GM23338 (cell line): ENCODE measurements around the gene RPS6KC1. TPM values are rescaled to one million over a fixed set of nuclear protein-coding genes. Genes with fewer than 3 reads are reported as not detected.

Experiments
- ATAC-seq: fragments of 200-7000 bp; cut with Tn5 transposase; 3 replicates; pipeline ENCODE4 v1.9.1; 2020
- DNase-seq: peaks from one replicate; pipeline ENCODE4 v3.0.0-alpha.2; 2015; ENCODE audit warnings: low spot score
- H2AFZ ChIP-seq: fragments of 200-600 bp; sonication (generic); 2 replicates; pipeline ENCODE4 v1.8.0; 2016; ENCODE audit warnings: antibody characterized with exemption, mild to moderate bottlenecking, moderate library complexity
- H3F3A ChIP-seq: fragments of 200-600 bp; sonication (generic); replicated peaks from 2 replicates; pipeline ENCODE4 v1.8.0; 2017; ENCODE audit warnings: antibody characterized with exemption, mixed run types, low read depth
- H3K27ac ChIP-seq: fragments of 200-600 bp; sonication (generic); 2 replicates; pipeline ENCODE4 v1.6.1; 2016; ENCODE audit warnings: low read depth
- H3K27me3 ChIP-seq: fragments of 200-600 bp; sonication (generic); 2 replicates; pipeline ENCODE4 v1.8.0; 2016; ENCODE audit warnings: mild to moderate bottlenecking, mixed run types, moderate library complexity; ENCODE audit not compliant: insufficient read depth
- H3K36me3 ChIP-seq: fragments of 200-600 bp; sonication (generic); 2 replicates; pipeline ENCODE4 v1.8.0; 2016; ENCODE audit warnings: mild to moderate bottlenecking; ENCODE audit not compliant: insufficient read depth
- H3K4me1 ChIP-seq: fragments of 200-600 bp; sonication (generic); 2 replicates; pipeline ENCODE4 v1.8.0; 2016; ENCODE audit warnings: mild to moderate bottlenecking, moderate library complexity; ENCODE audit not compliant: insufficient read depth
- H3K4me2 ChIP-seq: fragments of 200-600 bp; sonication (generic); 2 replicates; pipeline ENCODE4 v1.7.1; 2017; ENCODE audit warnings: mixed run types
- H3K4me3 ChIP-seq: fragments of 200-600 bp; sonication (generic); 2 replicates; pipeline ENCODE4 v1.6.1; 2016; ENCODE audit warnings: mixed run types
- H3K79me2 ChIP-seq: fragments of 200-600 bp; sonication (generic); replicated peaks from 2 replicates; pipeline ENCODE4 v1.8.0; 2017; ENCODE audit warnings: mild to moderate bottlenecking; ENCODE audit not compliant: insufficient read depth
- H3K9me2 ChIP-seq: fragments of 200-600 bp; sonication (generic); 2 replicates; pipeline ENCODE4 v1.8.0; 2017; ENCODE audit not compliant: insufficient read depth
- H4K20me1 ChIP-seq: fragments of 200-600 bp; sonication (generic); replicated peaks from 2 replicates; pipeline ENCODE4 v1.8.0; 2017; ENCODE audit warnings: mild to moderate bottlenecking; ENCODE audit not compliant: insufficient read depth
- H3K27ac Mint-ChIP-seq: 2 replicates; pipeline ENCODE4 v1.8.0; 2020; ENCODE audit warnings: inconsistent platforms, mild to moderate bottlenecking, moderate library complexity, mixed read lengths
- H3K27me3 Mint-ChIP-seq: 3 replicates; pipeline ENCODE4 v1.8.0; 2022; ENCODE audit warnings: low read depth, mild to moderate bottlenecking, moderate library complexity, mixed read lengths, inconsistent platforms; ENCODE audit not compliant: insufficient read depth, poor library complexity
- H3K36me3 Mint-ChIP-seq: 3 replicates; pipeline ENCODE4 v1.8.0; 2021; ENCODE audit warnings: low read depth, mild to moderate bottlenecking, inconsistent platforms, moderate library complexity, mixed read lengths
- H3K4me1 Mint-ChIP-seq: 3 replicates; pipeline ENCODE4 v1.8.0; 2020; ENCODE audit warnings: mild to moderate bottlenecking, inconsistent platforms, mixed read lengths
- H3K4me3 Mint-ChIP-seq: 3 replicates; pipeline ENCODE4 v1.8.0; 2021; ENCODE audit warnings: moderate library complexity, mild to moderate bottlenecking, inconsistent platforms, mixed read lengths
- H3K9me3 Mint-ChIP-seq: 3 replicates; pipeline ENCODE4 v1.8.0; 2020; ENCODE audit warnings: moderate library complexity, mild to moderate bottlenecking, inconsistent platforms, mixed read lengths
- CREB1 ChIP-seq: fragments of 250-450 bp; sonication (Bioruptor Pico); IDR thresholded peaks from 2 replicates; pipeline ENCODE4 v1.5.0; 2020; ENCODE audit warnings: low read depth, mild to moderate bottlenecking, moderate library complexity
- EZH2 ChIP-seq: fragments of 200-600 bp; sonication (generic); IDR thresholded peaks from one replicate; pipeline ENCODE4 v1.8.0; 2017; ENCODE audit warnings: antibody characterized with exemption, mild to moderate bottlenecking, low read depth; ENCODE audit not compliant: unreplicated experiment
- EZH2phosphoT487 ChIP-seq: fragments of 200-600 bp; sonication (generic); IDR thresholded peaks from one replicate; pipeline ENCODE4 v1.8.1; 2018; ENCODE audit warnings: antibody characterized with exemption; ENCODE audit not compliant: unreplicated experiment
- JUNB ChIP-seq: IDR thresholded peaks from one replicate; pipeline ENCODE4 v1.6.1; 2016; ENCODE audit warnings: antibody characterized with exemption; ENCODE audit not compliant: unreplicated experiment
- NANOG ChIP-seq: IDR thresholded peaks from 2 replicates; pipeline ENCODE4 v1.6.1; 2016; ENCODE audit warnings: antibody characterized with exemption, borderline replicate concordance
- POLR2AphosphoS5 ChIP-seq: IDR thresholded peaks from 2 replicates; pipeline ENCODE4 v1.6.1; 2016; ENCODE audit warnings: antibody characterized with exemption, low read depth
- ZNF114 ChIP-seq: fragments of 250-450 bp; sonication (Bioruptor Pico); IDR thresholded peaks from 2 replicates; pipeline ENCODE4 v1.5.0; 2020; ENCODE audit warnings: mild to moderate bottlenecking, moderate library complexity
- ZNF331 ChIP-seq: fragments of 250-450 bp; sonication (Bioruptor Pico); IDR thresholded peaks from 2 replicates; pipeline ENCODE4 v1.5.0; 2020; ENCODE audit warnings: low read depth, mild to moderate bottlenecking, moderate library complexity
- polyA plus RNA-seq: library from polyadenylated mRNA; unstranded; fragments of >200 nt; fragmentation: Nextera tagmentation; extraction: Ambion mirVana; gene quantifications from 2 replicates; pipeline ENCODE4 v1.2.1, GENCODE V29; 2016
- total RNA-seq: library from RNA; depleted of rRNA; stranded (reverse); fragments of >200 nt; shearing (Covaris generic); gene quantifications from 2 replicates; pipeline ENCODE4 v1.2.3, GENCODE V29; 2014
- TF ChIP-seq, protein P1 (sequence below): IDR thresholded peaks from 2 replicates; pipeline ENCODE4 v1.6.1; 2016; ENCODE audit warnings: antibody characterized with exemption
- TF ChIP-seq, protein P2 (sequence below), 2 experiments: fragments of 200-600 bp in 1 of 2; sonication (generic) in 1 of 2; conservative IDR thresholded peaks; 2 replicates each; pipeline versions ENCODE4 v1.5.1 to v1.6.1; 2016 to 2017; ENCODE audit warnings: antibody characterized with exemption in 2 of 2, low read depth in 2 of 2, mild to moderate bottlenecking in 2 of 2, moderate library complexity in 1 of 2
- TF ChIP-seq, protein P3 (sequence below): fragments of 250-450 bp; sonication (Bioruptor Pico); IDR thresholded peaks from 2 replicates; pipeline ENCODE4 v1.5.0; 2020; ENCODE audit warnings: mild to moderate bottlenecking, moderate library complexity

The RPS6KC1 gene
- total and polyA plus RNA-seq, 2 experiments from 2014 or later, result 7.9 to 24.9 TPM

GRCh38 chr1:213087911-213088310 lies 36.9 kb downstream of the RPS6KC1 start (continued):
- TF ChIP-seq ZNF331, result no peak
- TF ChIP-seq, protein P1, sequence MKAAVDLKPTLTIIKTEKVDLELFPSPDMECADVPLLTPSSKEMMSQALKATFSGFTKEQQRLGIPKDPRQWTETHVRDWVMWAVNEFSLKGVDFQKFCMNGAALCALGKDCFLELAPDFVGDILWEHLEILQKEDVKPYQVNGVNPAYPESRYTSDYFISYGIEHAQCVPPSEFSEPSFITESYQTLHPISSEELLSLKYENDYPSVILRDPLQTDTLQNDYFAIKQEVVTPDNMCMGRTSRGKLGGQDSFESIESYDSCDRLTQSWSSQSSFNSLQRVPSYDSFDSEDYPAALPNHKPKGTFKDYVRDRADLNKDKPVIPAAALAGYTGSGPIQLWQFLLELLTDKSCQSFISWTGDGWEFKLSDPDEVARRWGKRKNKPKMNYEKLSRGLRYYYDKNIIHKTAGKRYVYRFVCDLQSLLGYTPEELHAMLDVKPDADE, result no peak

DNA sequence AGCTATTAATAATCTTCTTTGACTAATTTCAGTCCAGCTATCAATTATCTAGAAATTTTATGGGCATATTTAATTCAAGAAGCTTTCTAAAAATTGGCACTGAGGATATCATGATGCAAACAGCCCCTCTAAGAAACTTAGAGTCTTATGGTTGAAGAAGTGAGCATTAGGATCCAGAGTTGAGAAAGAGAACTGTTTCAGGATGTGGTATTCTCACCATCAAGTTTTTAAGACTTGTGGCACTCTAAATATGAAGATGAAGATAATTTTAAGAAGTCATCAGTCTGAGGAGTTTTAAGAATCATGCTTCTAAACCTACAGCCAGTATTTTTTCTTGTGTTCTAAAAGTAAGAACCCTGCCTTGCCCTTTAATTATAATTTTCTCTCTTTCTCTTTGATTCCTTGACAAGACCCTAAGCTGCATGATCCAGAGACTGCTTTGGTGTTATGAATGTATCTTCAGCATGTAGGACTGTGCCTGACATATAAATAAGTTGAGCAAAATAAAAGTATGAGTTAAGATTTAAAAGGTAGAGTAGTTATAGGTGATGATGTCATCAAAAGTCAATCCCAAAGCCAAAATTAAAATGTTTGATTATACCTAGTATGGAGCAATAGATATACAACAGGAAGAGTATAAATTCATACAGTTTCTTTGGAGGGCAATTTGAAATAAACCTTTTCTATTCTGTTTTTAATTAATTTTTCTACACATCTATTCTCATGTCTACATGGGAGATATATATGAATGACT lies 39.1 kb downstream of the RPS6KC1 start:
- Histone ChIP-seq H3K4me2 (no peak overlapping the region), H3K27ac (no peak overlapping the region), H3K36me3 (no peaks in the 10 kb centered on the region), H3K9me2 (0 out of 2 replicates have a peak, but pooled peaks cover 6% of the 10 kb centered on the region), H3K4me3 (no peak overlapping the region), H3K27me3 (no peaks in the 10 kb centered on the region), H2AFZ (no peak overlapping the region), H3K79me2 (no peaks in the 10 kb centered on the region; the same call in 1 of the 2 replicates), H4K20me1 (no peaks in the 10 kb centered on the region), H3F3A (no peaks in the 10 kb centered on the region), H3K4me1 (no peaks in the 10 kb centered on the region)
- Mint-ChIP-seq H3K9me3 (no peaks in the 10 kb centered on the region), H3K4me1 (peaks cover 5% of the 10 kb centered on the region; the same call in 2 of the 3 replicates), H3K4me3 (no peak overlapping the region), H3K27me3 (no peaks in the 10 kb centered on the region), H3K27ac (no peak overlapping the region), H3K36me3 (peaks cover 4% of the 10 kb centered on the region; the same call in 1 of the 3 replicates)
- TF ChIP-seq, protein P1, result no peak
- TF ChIP-seq JUNB (no peak), EZH2phosphoT487 (no peak), ZNF331 (no peak), CREB1 (CRISPR knock-in tag) (no peak), ZNF114 (CRISPR knock-in tag) (no peak), EZH2 (no peak), NANOG (no peak), POLR2AphosphoS5 (no peak)
- TF ChIP-seq, protein P2, sequence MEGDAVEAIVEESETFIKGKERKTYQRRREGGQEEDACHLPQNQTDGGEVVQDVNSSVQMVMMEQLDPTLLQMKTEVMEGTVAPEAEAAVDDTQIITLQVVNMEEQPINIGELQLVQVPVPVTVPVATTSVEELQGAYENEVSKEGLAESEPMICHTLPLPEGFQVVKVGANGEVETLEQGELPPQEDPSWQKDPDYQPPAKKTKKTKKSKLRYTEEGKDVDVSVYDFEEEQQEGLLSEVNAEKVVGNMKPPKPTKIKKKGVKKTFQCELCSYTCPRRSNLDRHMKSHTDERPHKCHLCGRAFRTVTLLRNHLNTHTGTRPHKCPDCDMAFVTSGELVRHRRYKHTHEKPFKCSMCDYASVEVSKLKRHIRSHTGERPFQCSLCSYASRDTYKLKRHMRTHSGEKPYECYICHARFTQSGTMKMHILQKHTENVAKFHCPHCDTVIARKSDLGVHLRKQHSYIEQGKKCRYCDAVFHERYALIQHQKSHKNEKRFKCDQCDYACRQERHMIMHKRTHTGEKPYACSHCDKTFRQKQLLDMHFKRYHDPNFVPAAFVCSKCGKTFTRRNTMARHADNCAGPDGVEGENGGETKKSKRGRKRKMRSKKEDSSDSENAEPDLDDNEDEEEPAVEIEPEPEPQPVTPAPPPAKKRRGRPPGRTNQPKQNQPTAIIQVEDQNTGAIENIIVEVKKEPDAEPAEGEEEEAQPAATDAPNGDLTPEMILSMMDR (conservative IDR thresholded peaks at IDR 0.05; ENCODE audit: low read depth in 2 of 2), result no peak
- TF ChIP-seq, protein P3, sequence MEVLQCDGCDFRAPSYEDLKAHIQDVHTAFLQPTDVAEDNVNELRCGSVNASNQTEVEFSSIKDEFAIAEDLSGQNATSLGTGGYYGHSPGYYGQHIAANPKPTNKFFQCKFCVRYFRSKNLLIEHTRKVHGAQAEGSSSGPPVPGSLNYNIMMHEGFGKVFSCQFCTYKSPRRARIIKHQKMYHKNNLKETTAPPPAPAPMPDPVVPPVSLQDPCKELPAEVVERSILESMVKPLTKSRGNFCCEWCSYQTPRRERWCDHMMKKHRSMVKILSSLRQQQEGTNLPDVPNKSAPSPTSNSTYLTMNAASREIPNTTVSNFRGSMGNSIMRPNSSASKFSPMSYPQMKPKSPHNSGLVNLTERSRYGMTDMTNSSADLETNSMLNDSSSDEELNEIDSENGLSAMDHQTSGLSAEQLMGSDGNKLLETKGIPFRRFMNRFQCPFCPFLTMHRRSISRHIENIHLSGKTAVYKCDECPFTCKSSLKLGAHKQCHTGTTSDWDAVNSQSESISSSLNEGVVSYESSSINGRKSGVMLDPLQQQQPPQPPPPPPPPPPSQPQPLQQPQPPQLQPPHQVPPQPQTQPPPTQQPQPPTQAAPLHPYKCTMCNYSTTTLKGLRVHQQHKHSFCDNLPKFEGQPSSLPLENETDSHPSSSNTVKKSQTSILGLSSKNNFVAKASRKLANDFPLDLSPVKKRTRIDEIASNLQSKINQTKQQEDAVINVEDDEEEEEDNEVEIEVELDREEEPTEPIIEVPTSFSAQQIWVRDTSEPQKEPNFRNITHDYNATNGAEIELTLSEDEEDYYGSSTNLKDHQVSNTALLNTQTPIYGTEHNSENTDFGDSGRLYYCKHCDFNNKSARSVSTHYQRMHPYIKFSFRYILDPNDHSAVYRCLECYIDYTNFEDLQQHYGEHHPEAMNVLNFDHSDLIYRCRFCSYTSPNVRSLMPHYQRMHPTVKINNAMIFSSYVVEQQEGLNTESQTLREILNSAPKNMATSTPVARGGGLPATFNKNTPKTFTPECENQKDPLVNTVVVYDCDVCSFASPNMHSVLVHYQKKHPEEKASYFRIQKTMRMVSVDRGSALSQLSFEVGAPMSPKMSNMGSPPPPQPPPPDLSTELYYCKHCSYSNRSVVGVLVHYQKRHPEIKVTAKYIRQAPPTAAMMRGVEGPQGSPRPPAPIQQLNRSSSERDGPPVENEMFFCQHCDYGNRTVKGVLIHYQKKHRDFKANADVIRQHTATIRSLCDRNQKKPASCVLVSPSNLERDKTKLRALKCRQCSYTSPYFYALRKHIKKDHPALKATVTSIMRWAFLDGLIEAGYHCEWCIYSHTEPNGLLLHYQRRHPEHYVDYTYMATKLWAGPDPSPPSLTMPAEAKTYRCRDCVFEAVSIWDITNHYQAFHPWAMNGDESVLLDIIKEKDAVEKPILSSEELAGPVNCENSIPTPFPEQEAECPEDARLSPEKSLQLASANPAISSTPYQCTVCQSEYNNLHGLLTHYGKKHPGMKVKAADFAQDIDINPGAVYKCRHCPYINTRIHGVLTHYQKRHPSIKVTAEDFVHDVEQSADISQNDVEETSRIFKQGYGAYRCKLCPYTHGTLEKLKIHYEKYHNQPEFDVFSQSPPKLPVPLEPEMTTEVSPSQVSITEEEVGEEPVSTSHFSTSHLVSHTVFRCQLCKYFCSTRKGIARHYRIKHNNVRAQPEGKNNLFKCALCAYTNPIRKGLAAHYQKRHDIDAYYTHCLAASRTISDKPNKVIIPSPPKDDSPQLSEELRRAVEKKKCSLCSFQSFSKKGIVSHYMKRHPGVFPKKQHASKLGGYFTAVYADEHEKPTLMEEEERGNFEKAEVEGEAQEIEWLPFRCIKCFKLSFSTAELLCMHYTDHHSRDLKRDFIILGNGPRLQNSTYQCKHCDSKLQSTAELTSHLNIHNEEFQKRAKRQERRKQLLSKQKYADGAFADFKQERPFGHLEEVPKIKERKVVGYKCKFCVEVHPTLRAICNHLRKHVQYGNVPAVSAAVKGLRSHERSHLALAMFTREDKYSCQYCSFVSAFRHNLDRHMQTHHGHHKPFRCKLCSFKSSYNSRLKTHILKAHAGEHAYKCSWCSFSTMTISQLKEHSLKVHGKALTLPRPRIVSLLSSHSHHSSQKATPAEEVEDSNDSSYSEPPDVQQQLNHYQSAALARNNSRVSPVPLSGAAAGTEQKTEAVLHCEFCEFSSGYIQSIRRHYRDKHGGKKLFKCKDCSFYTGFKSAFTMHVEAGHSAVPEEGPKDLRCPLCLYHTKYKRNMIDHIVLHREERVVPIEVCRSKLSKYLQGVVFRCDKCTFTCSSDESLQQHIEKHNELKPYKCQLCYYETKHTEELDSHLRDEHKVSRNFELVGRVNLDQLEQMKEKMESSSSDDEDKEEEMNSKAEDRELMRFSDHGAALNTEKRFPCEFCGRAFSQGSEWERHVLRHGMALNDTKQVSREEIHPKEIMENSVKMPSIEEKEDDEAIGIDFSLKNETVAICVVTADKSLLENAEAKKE, result no peak
- ATAC-seq (no peak), DNase-seq (no peak)
